Raji (cell line): Measurements from ENCODE around the gene ANP32B.

Source experiments
- POLR2A ChIP-seq: IDR thresholded peaks from 2 replicates; pipeline ENCODE4 v1.6.1; 2011; ENCODE audit warnings: low read depth, low read length, control low read depth; ENCODE audit not compliant: insufficient read depth

The ANP32B gene

DNA sequence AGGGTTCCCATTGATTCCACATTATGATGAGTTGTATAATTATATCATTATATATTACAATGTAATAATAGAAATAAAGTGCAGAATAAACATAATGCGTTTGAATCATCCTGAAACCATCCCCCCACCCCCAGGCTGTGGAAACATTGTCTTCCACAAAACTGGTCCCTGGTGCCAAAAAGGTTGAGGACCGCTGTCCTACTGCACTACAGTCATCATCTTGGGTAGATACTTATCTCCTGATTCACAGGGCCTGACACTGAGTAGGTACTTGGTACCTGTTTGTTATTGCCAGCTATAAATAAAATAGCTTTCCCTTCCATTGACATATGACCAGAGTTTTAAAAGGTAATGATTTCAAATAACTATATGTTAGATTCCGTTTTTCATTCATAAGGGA, 25.6 kb downstream of the ANP32B start:
- no peak for TF ChIP-seq POLR2A

DNA sequence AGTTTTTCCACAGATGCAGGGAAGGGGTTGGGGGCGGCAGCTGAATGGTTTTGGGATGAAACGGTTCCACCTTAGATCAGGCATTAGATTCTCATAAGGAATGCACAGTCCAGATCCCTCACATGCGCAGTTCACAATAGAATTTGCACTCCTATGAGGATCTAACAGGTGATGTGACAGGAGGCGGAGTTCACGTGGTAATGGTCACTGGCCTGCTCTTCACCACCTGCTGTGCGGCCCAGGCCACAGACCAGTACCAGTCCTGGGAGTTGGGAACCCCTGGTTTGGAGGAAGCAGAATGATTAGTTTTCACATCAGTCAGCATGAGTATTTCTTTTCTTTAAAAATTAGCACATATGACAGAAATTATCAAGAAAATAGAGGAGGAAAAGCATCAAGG, 26.3 kb downstream of the ANP32B start:
- no peak for TF ChIP-seq POLR2A

DNA sequence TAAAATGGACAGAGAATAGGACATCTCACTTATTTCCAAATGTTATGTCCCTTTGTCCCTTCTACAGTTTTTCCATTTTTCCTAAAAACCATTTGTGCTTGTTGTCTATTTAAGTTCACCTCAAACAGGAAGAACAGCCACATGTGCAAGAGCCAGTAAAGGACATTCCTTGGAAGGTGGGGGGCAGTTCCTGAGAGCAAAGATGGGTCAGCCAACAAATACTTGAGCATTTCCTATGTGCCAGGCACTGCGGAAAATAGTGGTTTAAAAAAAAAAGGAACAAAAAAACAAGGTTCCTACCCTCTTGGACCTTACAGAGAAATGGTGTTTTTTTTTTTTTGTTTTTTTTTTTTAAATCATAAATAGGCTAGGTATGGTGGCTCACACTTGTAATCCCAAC, 26.8 kb downstream of the ANP32B start:
- TF ChIP-seq POLR2A, result no peak

DNA sequence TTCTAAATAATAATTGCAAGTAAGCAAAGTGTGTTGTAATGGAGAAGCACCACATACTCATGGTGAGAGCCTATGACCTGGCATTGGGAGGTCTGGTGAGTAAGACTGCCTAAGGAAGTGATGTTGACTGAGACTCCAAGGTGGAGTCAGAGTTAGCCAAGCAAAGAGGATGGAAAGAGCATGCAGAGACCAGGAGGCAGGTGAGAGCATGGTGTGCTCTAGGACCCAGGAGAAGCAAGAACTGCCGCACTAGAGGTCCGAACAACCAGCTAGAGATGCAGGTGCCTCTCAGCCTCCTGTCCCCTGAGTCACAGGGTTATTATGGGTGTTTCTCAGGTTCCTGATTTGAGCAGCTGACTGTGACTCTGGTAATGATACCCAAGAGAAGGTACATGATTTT, 27.3 kb downstream of the ANP32B start:
- no peak for TF ChIP-seq POLR2A

DNA sequence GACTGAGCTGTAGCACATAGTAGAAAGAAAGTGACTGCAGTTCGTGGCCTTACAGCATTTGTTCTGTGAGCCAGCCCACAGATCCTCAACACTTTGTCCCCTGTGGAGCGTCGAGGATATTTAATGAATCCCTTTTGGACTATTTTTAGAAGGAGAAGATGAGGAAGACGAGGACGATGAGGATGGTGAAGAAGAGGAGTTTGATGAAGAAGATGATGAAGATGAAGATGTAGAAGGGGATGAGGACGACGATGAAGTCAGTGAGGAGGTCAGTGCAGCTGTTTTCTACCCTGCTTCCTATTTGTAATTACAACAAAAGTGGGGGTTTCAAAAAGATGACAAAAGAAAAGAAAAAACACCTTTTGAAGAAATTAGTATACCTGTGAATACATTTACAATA, 28.0 kb downstream of the ANP32B start:
- TF ChIP-seq POLR2A, result no peak

DNA sequence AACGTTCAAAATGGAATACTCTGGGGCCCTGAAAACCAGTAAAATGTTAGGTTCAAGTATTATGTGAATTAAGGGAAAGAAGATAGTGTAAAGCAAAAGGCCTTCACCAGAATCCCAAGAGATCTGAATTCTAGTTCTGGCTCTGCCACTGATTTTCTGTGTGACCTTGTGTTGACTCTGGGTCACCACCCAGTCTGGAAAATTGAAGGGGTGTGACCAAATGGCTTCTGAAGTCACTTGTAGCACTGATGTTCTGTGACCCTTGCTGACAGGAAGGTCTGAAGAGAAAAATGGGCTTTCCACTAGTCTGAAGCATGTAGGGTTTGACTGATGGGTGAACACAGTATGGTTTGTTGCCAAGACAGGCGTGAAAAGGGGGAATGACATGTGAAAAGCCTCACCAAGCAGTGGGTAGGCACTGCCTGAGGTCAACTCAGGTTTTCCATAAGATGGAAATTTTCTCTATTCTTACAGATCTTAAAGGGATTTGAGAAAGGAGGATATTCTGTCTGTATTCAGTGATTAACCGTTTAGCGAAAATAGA, 33.1 kb downstream of the ANP32B start:
- TF ChIP-seq POLR2A, result no peak

DNA sequence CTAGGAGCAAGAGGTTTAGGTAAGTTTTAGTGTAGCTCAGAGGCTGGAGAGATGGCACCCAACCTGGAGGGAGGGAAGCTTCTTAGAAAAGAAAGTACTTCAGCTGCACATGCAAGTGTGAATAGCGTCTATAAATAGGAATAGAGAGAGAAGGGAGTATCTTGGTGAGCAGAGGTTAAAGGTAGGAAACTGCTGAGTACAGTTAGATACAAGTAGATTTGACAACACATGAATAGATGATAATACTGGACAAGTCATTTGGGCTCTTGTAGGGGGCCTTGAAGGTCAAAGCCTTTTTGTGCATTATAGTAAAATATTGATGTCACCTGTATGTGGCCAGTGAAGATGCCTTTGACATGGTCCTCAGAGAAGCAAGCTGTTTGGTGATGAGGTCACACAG, 34.2 kb downstream of the ANP32B start:
- TF ChIP-seq POLR2A, result no peak

DNA sequence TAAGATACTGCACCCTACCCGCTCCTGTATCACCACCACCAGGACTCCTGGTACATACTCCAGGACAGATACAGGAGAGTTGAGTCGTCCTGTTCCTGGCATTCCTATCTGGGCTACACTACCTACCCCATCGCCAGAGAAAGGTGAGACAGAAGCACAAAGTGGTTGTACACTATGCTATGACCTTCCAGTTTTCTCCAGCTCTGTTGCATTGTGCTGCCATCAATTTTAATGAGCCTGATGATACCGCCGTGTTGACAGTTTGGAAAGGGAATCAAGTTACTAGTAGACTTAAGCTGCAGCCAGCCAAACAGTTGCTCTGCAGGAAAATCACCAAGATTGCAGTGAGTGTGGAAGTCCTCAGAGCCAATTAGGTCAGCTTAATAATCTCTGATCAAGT, 35.2 kb downstream of the ANP32B start:
- no peak for TF ChIP-seq POLR2A

DNA sequence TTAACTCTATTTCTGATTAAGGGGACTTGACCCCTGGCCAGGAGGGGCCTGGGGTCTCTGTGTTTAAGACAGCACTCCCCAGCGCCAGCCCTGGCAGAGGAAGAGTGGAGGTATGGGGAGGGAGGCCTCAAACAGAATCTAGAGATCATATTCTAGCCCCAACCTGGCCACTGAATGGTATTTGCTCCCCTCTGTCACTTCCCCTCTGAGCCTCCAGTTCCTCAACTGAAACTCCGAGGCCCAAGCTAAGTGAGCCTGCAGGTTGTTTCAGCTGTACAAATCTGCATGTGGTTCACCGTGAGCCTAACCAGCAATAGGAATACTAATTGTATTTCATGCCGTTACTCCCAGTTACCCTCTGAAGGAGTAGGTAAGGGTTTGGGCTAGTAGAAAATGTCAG, 36.0 kb downstream of the ANP32B start:
- TF ChIP-seq POLR2A, result no peak

DNA sequence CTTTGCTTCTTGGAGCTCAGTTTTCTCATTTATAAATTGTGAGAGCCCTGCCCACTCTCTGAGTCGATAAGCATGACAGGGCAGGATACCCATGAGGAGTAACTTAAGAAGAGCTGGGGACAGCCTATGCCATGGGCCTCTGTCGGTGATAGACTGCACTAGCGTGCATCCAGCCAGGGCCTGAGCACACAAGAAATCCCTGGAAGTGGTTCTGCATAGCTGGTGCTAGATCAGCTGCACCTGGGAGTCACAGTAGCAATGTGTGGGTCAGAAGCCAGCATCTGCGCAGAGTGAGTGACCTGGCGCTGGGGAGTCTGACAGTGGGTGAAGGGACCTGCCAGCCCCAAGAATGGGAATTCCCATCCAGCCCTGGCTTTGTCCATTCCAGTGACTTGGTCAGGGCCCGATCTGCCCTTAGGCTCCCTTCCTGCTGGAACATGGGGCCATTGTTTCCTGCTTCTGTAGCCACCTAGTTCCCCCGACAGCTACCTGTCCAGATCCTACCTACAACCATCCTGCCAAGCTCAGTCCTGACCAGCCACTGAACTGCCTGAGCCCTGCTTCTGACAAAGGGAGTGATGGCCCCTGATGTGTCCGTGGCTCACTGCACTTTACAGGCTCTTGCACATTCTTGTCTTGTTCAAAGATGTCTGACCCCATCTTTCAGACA, 37.5 kb downstream of the ANP32B start:
- TF ChIP-seq POLR2A, result no peak

DNA sequence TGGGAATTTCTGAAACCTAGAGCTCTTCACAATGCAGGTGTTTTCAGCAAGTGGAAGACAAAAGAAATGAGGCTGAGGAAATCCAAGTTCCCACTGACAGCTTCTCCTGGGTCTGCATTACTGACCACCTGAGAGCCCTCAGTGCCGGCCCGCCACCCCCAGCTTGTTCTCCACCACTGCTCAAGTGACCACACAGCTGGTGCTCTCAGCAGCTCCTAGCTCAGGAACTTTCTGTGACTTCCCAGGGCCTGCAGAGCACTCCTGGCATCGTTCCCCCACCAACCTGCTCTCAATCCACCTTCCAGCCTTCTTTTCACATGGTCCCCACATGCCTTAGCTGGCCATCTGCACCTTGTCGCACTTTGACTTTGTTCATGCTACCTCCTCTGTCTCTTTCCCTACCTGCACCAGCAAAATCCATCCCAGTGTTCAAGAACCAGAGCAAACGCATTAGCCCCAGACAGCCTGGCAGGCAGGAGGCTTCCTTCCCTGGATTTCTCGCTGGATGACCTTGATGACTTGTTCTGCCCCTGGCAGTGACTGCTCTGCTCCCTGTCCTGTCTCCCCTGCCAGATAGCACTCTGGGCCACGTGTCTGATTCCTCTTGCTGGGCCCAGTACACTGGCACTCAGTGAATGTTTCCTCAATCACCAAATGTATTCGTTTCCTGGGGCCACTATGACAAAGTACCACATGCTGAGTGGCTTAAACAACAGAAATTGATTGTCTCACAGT, 38.3 kb downstream of the ANP32B start:
- no peak for TF ChIP-seq POLR2A

DNA sequence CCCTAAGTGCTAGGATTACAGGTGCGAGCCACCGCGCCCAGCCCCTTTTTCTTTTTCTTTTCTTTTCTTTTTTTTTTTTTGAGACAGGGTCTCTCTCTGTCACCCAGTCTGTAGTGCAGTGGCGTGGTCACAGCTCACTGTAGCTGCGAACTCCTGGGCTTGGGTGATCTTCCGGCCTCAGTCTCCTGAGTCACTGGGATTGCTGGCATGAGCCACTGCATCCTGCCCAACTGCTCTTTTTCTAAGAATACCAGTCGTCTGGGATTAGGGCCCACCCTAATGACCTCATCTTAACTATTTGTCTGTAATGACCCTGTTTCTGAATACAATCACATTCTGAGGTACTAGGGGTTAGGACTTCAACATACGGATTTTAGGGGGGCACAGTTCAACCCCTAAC, 39.3 kb downstream of the ANP32B start:
- no peak for TF ChIP-seq POLR2A

DNA sequence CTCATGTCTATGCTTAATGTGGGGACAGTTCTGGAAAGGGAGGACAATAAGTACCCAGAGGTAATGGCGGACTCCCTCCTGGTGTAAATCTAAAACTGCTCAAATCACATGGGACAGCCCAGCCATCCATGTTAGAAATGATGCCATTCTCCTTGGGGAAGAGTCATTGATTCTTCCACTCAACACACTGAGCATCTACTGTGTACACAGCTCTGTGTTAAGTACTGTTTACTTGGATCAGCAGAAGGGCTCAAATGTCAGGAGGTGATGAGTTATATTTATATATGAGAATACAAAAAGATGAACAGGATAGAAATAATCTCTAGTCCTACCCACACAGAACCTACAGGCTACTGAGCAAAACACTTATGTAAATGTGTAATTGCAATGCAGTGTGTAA, 41.6 kb downstream of the ANP32B start:
- no peak for TF ChIP-seq POLR2A

DNA sequence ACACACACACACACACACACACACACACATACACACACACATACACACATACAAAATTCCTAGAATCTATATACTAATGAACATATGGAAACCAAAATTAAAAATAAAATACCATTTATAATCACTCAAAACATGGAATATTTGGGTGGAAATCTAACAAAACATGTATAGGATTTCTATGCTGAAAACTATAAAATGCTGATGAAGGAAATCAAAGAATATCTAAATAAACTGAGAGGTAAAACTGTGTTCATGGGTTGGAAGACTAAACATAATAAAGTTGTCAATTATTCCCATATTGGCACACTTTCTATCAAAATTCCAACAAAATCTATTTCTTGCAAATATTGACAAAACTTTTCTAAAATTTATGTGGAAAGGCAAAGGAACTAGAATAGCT, 48.0 kb downstream of the ANP32B start:
- no peak for TF ChIP-seq POLR2A

DNA sequence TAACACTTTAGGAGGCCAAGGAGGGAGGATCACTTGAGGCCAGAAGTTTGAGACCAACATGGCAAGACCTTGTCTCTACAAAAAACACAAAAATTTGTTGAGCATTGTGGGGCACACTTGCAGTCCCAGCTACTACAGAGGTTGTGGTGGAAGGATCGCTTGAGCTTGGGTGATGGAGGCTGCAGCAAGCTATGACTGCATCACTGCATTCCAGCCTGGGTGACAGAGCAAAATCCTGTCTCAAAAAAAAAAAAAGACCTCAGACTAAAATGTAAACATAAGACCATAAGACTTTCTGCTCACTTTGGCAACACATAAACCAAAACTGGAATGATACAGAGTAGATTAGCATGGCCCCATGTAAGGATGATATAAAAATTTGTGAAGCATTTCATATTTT, 48.8 kb downstream of the ANP32B start:
- TF ChIP-seq POLR2A, result no peak
